UCSD-AML1 (cell line): ENCODE measurements around the gene PRKACG.

Source experiments
- DNase-seq: peaks from one replicate; lab custom pipeline; 2025; ENCODE audit not compliant: unreplicated experiment; lab: John Stamatoyannopoulos, UW

The PRKACG gene

DNA sequence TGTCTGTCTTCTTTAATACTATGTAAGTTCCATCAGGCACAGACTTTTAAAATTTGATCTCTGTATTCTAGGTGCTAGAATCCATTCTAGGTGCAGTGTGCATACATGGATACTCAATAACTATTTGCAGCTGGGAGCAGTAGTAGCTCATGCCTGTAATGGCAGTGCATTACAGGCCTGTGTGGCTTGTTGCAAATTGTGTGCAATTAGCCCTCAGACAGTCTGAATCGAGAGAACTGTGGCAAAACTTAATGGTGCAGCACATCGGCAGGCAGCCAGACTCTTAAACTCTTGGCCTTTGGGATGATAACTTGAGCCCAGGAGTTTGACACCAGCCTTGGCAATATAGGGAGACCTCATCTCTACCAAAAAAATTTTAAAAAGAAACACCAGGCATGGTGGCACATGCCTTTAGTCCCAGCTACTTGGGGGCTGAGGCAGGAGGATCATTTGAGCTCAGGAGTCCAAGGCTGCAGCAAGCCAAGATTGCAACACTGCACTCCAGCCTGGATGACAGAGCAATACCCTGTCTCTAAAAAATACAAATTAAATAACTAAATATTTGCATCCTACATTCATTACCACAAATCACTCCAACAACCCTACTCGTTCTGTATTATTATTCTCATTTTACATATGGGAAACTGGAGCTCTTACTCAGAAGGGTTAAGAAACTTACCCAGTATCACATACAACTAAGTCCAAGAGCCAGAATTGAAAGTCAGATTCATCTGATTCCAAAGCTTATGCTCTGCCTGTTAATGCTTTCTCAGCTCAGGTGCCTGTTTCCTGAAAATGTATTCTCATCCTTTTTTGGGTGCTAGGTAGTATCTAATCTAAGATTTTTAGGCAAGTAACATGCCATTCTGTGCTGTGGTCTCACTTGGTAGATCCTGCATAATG lies 30.1 kb downstream of the PRKACG start:
- no peak for DNase-seq

DNA sequence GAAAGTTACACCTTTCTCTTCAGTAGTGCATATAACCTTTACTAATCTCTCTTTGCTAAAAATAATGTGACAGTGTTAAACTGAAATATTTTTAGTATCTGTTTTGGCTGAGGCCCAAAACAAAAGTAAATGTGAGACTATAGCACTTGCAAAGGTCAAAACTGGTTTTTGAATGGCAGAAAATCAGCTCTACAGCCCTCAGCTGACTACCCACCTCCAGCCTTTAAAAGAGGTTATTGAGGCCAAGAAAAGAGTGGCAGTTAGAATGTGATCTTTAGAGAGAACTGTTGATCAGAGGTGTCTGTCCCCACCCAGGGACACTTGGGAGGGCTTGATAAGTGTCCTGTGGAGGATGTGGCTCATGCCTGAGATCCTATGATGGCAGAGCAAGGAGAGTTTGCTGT lies 30.9 kb downstream of the PRKACG start:
- DNase-seq: no peak

GRCh38 chr9:68981789-68982188 lies 32.1 kb downstream of the PRKACG start:
- DNase-seq: peak; percentile 16

DNA sequence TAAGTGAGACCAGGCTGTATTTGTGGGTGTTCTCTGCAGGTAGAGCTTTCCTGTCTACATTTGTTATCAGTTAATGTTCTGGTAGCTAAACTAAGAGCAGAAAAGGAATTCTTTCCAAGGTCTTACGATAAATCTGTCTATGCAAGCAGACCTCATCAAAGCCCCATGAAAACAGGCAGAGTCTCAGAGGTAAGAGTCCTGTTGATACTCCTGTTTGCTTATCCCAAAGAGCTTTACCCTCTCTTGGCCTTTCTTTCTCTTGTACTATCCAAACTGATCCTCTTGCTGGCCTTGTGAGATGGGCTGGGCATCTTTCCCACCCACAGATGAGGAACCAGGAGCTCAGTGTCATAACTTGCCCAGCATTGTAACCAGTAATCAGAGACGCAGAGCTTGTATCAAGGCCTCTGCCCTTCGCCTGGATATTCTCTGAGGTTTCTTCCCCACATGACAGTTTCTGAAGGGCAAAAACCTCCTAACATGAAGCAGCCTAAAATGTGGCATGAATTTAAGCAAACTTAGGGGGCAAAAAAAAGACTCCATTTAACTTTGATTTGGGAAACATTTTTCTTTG lies 33.5 kb downstream of the PRKACG start:
- DNase-seq: no peak

- peak; percentile 59 for DNase-seq
Measured at GRCh38 chr9:68979538-68980314, 34.2 kb downstream of the PRKACG start.

GRCh38 chr9:68978501-68978900 lies 35.4 kb downstream of the PRKACG start:
- DNase-seq: no peak

DNA sequence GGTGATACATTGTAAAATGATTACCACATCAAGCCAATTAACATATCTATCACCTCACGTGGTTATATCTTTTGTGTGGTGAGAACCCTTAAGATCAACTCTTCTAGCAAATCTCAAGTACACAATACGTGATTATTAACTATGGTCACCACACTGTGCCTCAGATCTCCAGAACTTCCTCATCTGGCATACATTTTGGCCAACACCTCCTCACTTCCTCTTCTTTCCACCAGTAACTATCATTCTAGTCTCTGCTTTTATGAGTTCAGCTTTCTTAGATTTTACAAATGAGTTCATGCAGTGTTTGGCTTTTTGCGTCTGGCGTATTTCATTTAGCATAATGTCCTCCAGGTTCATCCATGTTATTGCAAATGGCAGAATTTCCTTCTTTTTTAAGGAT lies 35.8 kb downstream of the PRKACG start:
- no peak for DNase-seq

DNA sequence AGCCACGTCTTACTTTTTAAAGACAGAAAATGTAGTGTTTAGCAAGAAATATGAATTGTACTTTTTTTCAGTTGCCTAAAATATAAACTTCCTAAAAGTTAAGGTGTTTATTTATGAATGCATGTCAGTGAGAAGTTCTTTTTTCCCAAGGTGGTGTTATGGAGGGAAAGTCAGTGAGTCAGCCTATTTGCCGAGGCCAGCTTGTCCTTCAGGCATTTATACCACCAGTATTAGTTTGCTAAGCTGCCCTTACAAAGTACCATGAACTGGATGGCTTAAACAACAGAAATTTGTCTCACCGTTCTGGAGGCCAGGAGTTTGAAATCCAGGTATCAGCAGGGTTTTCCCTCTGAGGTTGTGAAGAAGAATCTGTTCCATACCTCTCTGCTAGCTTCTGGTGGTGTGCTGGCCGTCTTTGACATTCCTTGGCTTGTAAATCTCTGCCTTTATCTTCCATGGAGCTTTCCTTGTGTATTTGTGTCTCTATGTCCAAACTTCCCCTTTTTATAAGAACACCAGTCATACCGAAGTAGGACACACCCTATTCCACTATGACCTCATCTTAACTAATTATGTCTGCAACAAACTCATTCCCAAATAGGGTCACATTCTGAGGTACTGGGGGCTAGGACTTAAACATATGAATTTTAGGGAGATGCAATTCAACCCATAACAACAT lies 38.4 kb downstream of the PRKACG start:
- no peak for DNase-seq

GRCh38 chr9:68974901-68975300 lies 39.0 kb downstream of the PRKACG start:
- no peak for DNase-seq

DNA sequence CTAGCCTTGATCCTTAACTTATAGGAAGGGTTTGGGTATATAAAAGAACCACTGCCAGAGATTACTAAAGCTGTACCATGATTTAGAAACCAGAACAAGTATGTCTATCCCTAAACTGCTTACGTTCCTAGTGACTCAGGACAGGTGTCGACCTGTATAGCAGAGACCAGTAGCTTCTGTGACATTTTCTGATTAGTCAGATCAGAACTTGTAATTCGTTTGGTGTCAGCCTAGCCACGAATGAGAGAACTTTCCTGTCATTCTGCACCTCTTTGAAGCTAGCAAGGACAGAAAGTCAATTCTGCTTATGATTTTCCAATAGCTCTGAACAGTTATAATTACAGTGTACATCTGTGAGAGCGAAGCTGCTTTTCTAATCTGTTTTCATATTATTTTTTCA lies 39.5 kb downstream of the PRKACG start:
- DNase-seq: no peak

- no peak for DNase-seq
Measured at GRCh38 chr9:68973619-68974018, 40.3 kb downstream of the PRKACG start.

DNA sequence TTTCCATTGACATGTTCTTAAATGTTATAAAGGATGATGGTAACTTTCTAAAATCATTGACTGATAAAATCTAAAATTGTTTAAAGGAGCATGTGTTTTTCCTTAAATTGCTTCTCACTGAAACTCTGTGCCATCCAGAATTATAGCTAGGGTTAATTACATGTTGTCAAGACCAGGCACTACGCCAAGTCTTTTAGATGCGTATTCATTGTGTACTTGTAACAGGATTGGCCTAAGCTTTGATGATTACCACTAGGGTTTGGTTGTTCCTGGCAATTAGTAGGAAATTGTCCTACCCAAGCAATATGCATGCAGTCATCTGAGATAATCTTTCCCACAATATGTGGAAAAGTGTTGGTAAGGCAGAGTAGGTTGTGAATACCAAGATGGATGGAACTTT lies 43.8 kb downstream of the PRKACG start:
- no peak for DNase-seq

GRCh38 chr9:68969538-68969937 lies 44.4 kb downstream of the PRKACG start:
- no peak for DNase-seq

- DNase-seq: no peak
Measured at GRCh38 chr9:68967800-68968199, 46.1 kb downstream of the PRKACG start.

DNA sequence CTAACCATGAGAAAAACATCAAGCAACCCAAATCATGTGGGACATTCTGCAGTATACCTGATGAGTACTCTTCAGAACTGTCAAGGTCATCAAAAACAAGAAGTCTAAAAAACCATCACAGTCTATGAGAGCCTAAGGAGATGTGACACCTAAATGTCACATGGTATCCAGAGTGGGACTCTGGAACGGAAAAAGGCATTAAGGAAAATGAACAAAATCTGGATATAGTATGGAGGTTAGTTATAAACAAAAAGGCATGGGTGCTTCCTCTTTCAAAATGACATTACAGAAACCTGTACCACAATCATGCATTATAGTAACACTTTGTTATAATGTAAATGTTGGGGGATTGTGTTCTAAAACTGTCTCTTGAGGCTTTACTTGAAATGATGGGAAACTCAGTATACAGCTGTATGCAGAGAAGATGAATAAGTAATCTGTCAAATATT lies 47.4 kb downstream of the PRKACG start:
- DNase-seq: no peak

- no peak for DNase-seq
Measured at GRCh38 chr9:68964765-68965164, 49.1 kb downstream of the PRKACG start.

GRCh38 chr9:68964102-68964541 lies 49.8 kb downstream of the PRKACG start:
- DNase-seq: no peak

GRCh38 chr9:68963416-68963815 lies 50.5 kb downstream of the PRKACG start:
- DNase-seq: no peak
